PC-3 (cell line): ENCODE data around the gene SUGCT. TPM values are rescaled to one million over a fixed set of nuclear protein-coding genes. Genes with fewer than 3 reads are reported as not detected.

Source experiments
- ATAC-seq: fragments of 200-7000 bp; cut with Tn5 transposase; 2 replicates; pipeline ENCODE4 v1.9.1; 2020; ENCODE audit warnings: mild to moderate bottlenecking, moderate library complexity
- BruUV-seq: library from RNA; stranded (reverse); fragments of 400-500 nt; replicated peaks from 2 replicates; lab custom pipeline; 2021; lab: Mats Ljungman, UMichigan
- CTCF ChIA-PET: fragments of 300-600 bp; sonication (Branson Sonifier 250); formaldehyde crosslinking; loops from one replicate; lab custom pipeline; 2022; ENCODE audit warnings: antibody characterized with exemption; lab: Charles Lee
- POLR2A ChIA-PET: fragments of 300-600 bp; sonication (Branson Sonifier 250); formaldehyde crosslinking; loops from one replicate; lab custom pipeline; 2022; ENCODE audit warnings: antibody characterized with exemption; ENCODE audit not compliant: unreplicated experiment; lab: Charles Lee
- DNase-seq: peaks from one replicate; pipeline ENCODE4 v3.0.0-alpha.2; 2015
- H2AFZ ChIP-seq: fragments of 300-600 bp; sonication (generic); 2 replicates; pipeline ENCODE4 v1.6.0; 2016; ENCODE audit warnings: antibody characterized with exemption, low read length
- H3F3A ChIP-seq: fragments of 300-600 bp; sonication (generic); one replicate; pipeline ENCODE4 v1.6.0; 2017; ENCODE audit warnings: antibody characterized with exemption, low read length, control low read depth, mild to moderate bottlenecking; ENCODE audit not compliant: unreplicated experiment
- H3K27ac ChIP-seq: fragments of 300-600 bp; sonication (generic); 2 replicates; pipeline ENCODE4 v1.5.1; 2016; ENCODE audit warnings: mild to moderate bottlenecking, low read length
- H3K27me3 ChIP-seq: fragments of 300-600 bp; sonication (generic); 2 replicates; pipeline ENCODE4 v1.6.1; 2016; ENCODE audit warnings: low read length, mixed read lengths
- H3K36me3 ChIP-seq: fragments of 300-600 bp; sonication (generic); 2 replicates; pipeline ENCODE4 v1.6.1; 2016; ENCODE audit warnings: low read depth, mixed run types, low read length, mixed read lengths
- H3K4me1 ChIP-seq: fragments of 300-600 bp; sonication (generic); 2 replicates; pipeline ENCODE4 v1.5.1; 2016; ENCODE audit warnings: low read length; ENCODE audit not compliant: insufficient read depth
- H3K4me2 ChIP-seq: fragments of 300-600 bp; sonication (generic); 2 replicates; pipeline ENCODE4 v1.6.0; 2016; ENCODE audit warnings: low read length
- H3K4me3 ChIP-seq: fragments of 300-600 bp; sonication (generic); 2 replicates; pipeline ENCODE4 v1.5.1; 2016; ENCODE audit warnings: mild to moderate bottlenecking, low read length, mixed read lengths
- H3K79me2 ChIP-seq: fragments of 300-600 bp; sonication (generic); 2 replicates; pipeline ENCODE4 v1.6.1; 2017; ENCODE audit warnings: low read length, mixed read lengths
- H3K9ac ChIP-seq: fragments of 300-600 bp; sonication (generic); 2 replicates; pipeline ENCODE4 v1.6.0; 2016; ENCODE audit warnings: mild to moderate bottlenecking, low read length
- H3K9me2 ChIP-seq: fragments of 300-600 bp; sonication (generic); replicated peaks from 2 replicates; pipeline ENCODE4 v1.6.1; 2016; ENCODE audit warnings: mixed run types, low read length, mixed read lengths
- H3K9me3 ChIP-seq: fragments of 300-600 bp; sonication (generic); 2 replicates; pipeline ENCODE4 v1.6.1; 2016; ENCODE audit warnings: low read length, mixed read lengths
- H4K20me1 ChIP-seq: fragments of 300-600 bp; sonication (generic); 2 replicates; pipeline ENCODE4 v1.6.1; 2016; ENCODE audit warnings: low read length, mixed read lengths
- EZH2 ChIP-seq: fragments of 300-600 bp; sonication (generic); IDR thresholded peaks from one replicate; pipeline ENCODE4 v1.6.1; 2017; ENCODE audit warnings: antibody characterized with exemption, mild to moderate bottlenecking, low read length; ENCODE audit not compliant: unreplicated experiment
- EZH2phosphoT487 ChIP-seq: fragments of 300-600 bp; sonication (generic); IDR thresholded peaks from 2 replicates; pipeline ENCODE4 v1.6.1; 2018; ENCODE audit warnings: mild to moderate bottlenecking, antibody characterized with exemption, low read length, borderline replicate concordance
- intact Hi-C: fragments of 100-400 bp; cut with micrococcal nuclease; formaldehyde crosslinking; loops from 2 replicates; pipeline ENCODE4 v1.9.0; 2023
- total RNA-seq: library from RNA; depleted of rRNA; stranded (reverse); fragments of >200 nt; gene quantifications from 2 replicates; pipeline ENCODE4 v1.2.3, GENCODE V29; 2014
- TF ChIP-seq, protein P1 (sequence below): fragments of 300-600 bp; sonication (generic); conservative IDR thresholded peaks from 2 replicates; pipeline ENCODE4 v1.5.1; 2017; ENCODE audit warnings: antibody characterized with exemption, low read depth, mild to moderate bottlenecking, low read length

SUGCT gene
- total RNA-seq, 1 experiment from 2014 or later, result 2.9 TPM

DNA sequence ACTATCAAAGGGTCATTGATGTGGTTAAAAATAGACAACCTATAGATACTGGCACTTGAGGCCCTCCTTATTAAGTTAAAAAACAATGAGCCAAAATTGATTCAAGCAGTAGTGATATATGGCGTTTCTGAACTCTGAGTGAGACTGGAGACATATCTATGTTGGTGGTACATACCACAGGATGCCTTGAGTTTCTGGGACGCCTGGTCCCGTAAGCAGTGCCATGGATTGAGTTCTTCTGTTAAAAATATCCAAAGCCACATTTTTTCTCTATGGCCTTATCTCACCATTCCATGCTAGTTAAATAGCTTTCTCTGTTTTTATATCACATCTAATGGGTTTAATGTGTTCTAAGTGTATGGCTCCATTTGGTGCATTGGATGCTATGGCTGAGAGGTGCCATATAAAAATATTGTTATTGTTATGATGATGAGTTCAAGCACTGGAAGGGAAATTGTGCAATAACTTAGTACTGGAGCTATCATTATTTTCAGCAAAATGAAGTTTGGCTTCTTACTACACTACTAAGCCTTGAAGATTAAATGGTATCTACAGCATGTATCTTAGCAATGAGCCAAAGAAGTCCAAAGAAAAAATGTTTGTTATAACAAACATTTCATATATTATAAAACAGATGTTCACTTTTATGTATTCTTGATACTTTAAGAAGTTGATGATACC, 713.9 kb downstream of the SUGCT start:
- no peaks in the 10 kb centered on the region for H3K36me3 ChIP-seq
- ChIA-PET POLR2A (interaction anchor here (0.7 kb wide), 1 partner anchor 340 kb away, joined by 4 read pairs; no protein-coding TSS in a partner anchor), CTCF (no interaction called here)
- H3K27me3 ChIP-seq, result no peaks in the 10 kb centered on the region
- DNase-seq, result no peak
- H3F3A ChIP-seq, result no peaks in the 10 kb centered on the region
- no TSS peak for BruUV-seq
- no peak overlapping the region for H2AFZ ChIP-seq
- no peaks in the 10 kb centered on the region for H3K9me2 ChIP-seq
- H3K79me2 ChIP-seq, result no peaks in the 10 kb centered on the region
- intact Hi-C loops, result no loop called here
- H4K20me1 ChIP-seq, result no peaks in the 10 kb centered on the region
- H3K27ac ChIP-seq, result no peak overlapping the region
- H3K4me3 ChIP-seq, result no peak overlapping the region
- no peak overlapping the region for H3K9ac ChIP-seq
- TF ChIP-seq, protein P1, sequence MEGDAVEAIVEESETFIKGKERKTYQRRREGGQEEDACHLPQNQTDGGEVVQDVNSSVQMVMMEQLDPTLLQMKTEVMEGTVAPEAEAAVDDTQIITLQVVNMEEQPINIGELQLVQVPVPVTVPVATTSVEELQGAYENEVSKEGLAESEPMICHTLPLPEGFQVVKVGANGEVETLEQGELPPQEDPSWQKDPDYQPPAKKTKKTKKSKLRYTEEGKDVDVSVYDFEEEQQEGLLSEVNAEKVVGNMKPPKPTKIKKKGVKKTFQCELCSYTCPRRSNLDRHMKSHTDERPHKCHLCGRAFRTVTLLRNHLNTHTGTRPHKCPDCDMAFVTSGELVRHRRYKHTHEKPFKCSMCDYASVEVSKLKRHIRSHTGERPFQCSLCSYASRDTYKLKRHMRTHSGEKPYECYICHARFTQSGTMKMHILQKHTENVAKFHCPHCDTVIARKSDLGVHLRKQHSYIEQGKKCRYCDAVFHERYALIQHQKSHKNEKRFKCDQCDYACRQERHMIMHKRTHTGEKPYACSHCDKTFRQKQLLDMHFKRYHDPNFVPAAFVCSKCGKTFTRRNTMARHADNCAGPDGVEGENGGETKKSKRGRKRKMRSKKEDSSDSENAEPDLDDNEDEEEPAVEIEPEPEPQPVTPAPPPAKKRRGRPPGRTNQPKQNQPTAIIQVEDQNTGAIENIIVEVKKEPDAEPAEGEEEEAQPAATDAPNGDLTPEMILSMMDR, result no peak
- no peak for TF ChIP-seq EZH2phosphoT487
- no peak for TF ChIP-seq EZH2
- no peaks in the 10 kb centered on the region for H3K4me1 ChIP-seq
- no peak for ATAC-seq
- no peak overlapping the region for H3K4me2 ChIP-seq
- H3K9me3 ChIP-seq, result no peaks in the 10 kb centered on the region

DNA sequence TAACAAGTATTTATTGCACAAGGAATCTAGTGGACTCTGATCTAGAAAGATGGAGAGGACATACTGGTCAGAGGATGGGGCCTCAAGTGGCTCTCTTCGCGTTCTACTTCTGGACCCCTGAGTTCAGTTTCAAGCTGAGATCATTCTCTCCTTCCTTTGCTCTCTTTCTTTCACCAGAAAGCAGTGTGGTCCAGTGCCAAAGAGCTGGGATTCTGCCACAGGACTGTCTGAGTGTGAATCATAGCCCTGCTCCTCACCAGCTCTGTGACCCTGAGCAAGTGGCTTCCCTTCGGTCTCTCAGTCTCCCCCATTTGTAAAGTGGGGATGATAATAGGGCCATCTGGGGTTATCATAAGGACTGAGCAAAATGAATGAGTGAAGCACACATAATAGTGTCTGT, 715.2 kb downstream of the SUGCT start:
- H3K27ac ChIP-seq, result no peak overlapping the region
- H3K4me1 ChIP-seq, result no peaks in the 10 kb centered on the region
- no peaks in the 10 kb centered on the region for H3K27me3 ChIP-seq
- H4K20me1 ChIP-seq, result no peaks in the 10 kb centered on the region
- no peak overlapping the region for H2AFZ ChIP-seq
- TF ChIP-seq EZH2phosphoT487, result no peak
- no peak for TF ChIP-seq EZH2
- TF ChIP-seq, protein P1, result no peak
- POLR2A ChIA-PET, result interaction anchor here (0.5 kb wide), 1 partner anchor 45 kb away, joined by 6 read pairs; no protein-coding TSS in a partner anchor
- H3K4me3 ChIP-seq, result no peak overlapping the region
- CTCF ChIA-PET, result no interaction called here
- no peaks in the 10 kb centered on the region for H3F3A ChIP-seq
- BruUV-seq, result no TSS peak
- intact Hi-C loops, result no loop called here
- no peaks in the 10 kb centered on the region for H3K36me3 ChIP-seq
- H3K79me2 ChIP-seq, result no peaks in the 10 kb centered on the region
- no peak for ATAC-seq
- H3K9ac ChIP-seq, result no peak overlapping the region
- no peaks in the 10 kb centered on the region for H3K9me2 ChIP-seq
- DNase-seq, result no peak
- H3K9me3 ChIP-seq, result no peaks in the 10 kb centered on the region
- no peak overlapping the region for H3K4me2 ChIP-seq

DNA sequence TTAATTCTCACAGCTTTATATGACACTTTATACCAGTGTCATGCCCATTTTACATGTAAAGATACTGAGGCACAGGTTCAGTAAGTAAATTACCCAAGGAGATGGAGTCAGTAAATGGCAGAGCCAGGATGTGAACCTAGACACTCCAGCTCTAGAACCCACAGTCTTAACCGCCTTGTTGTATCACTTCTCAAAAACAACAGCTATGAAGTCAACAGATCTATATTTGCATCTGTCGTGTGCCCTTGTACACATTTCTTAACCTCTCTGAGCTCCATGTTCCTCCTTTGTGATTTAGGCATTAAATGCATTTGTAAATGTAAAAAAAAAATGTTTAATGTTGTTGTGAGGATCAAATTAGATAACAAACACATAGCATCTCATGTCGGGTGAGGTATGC, 716.2 kb downstream of the SUGCT start:
- intact Hi-C loops, result no loop called here
- H3K79me2 ChIP-seq, result no peaks in the 10 kb centered on the region
- no peak for ATAC-seq

More for the DNA sequence above, 716.2 kb downstream of the SUGCT start:
- TF ChIP-seq EZH2phosphoT487 (no peak), EZH2 (no peak)
- TF ChIP-seq, protein P1, result no peak
- no peak overlapping the region for H3K4me3 ChIP-seq
- H3K4me2 ChIP-seq, result no peak overlapping the region
- no peaks in the 10 kb centered on the region for H3K27me3 ChIP-seq
- no TSS peak for BruUV-seq
- no peaks in the 10 kb centered on the region for H3K36me3 ChIP-seq
- no peak overlapping the region for H3K27ac ChIP-seq
- no peaks in the 10 kb centered on the region for H3K9me2 ChIP-seq
- no peaks in the 10 kb centered on the region for H3K9me3 ChIP-seq
- H3K9ac ChIP-seq, result no peak overlapping the region
- POLR2A ChIA-PET, result no interaction called here
- no peak overlapping the region for H2AFZ ChIP-seq
- no peaks in the 10 kb centered on the region for H3F3A ChIP-seq
- CTCF ChIA-PET, result no interaction called here
- H4K20me1 ChIP-seq, result no peaks in the 10 kb centered on the region
- H3K4me1 ChIP-seq, result no peaks in the 10 kb centered on the region
- no peak for DNase-seq
